D341Med (cell line): ENCODE data around the gene CABLES2.
"Not testable (repeated sequence)": the region's sequence is repeated elsewhere in the genome, so short reads cannot be mapped to it uniquely, and the experiment has no call there.

ENCODE experiments used
- DNase-seq: peaks from one replicate; pipeline ENCODE4 v3.0.0; 2012; ENCODE audit warnings: low spot score

The CABLES2 gene

DNA sequence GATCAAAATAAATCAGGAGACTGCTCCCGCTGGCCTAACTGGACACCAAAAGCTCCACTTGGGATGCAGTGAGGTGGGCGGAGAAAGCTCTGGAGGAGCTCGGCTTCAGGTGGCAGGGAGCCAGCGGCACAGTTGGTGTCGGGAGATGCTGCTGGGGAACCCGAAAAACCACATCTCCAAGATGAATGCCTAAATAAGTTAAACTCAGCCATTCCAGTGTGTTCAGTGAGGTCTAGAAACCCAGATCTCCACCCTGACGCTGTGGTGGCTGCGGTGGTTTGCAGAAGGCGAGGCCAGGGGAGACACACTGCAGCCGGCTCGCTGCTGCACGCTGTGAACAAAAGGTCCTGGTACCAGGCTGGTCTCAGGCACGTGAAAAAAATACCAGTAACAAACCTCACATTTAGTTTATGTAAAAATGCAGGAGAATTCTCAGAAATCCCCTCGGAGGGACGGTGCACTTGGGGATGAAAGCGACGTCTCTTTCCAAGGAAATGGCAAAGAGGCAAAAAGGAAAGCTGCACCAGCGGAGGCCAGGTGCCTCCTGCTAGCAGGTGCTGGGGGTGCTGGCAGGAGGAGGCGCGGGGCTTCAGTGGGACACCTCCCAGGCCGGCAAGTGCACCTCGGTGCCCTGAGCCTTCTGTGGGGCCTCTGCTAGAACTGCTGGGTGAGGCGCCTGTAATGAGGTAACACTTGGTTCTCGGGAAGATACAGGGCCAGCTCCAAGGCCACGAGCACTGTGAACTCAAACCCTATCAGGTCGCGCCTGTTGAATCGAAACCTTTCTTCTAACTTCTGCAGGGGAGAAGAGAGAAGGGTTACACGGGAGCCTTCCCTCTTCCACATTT, 16.5 kb downstream of the CABLES2 start:
- no peak for DNase-seq

DNA sequence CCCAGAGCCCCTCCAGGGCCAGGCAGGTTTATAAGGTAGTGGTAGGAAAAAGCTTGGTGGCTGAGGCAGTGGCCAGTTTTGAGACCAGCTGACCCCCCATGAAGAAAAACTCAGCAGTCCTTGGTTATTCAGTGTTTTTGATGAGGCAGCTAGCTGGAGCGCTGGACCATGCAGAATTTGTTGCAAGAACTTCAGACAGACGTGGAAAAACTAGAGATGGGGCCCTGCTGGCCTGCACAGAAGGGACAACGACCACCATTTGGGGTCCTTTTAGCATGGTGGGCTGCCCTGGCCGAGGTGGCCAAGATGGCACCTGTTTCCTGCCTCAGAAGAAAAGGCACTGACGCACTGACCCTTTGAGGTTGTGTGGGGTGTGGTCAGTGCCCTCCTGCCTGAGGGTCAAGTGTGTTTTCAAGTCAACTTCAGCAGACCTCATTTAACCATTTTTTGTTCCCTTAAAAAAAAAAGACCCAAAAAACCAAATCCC, 17.4 kb downstream of the CABLES2 start:
- DNase-seq, result no peak

DNA sequence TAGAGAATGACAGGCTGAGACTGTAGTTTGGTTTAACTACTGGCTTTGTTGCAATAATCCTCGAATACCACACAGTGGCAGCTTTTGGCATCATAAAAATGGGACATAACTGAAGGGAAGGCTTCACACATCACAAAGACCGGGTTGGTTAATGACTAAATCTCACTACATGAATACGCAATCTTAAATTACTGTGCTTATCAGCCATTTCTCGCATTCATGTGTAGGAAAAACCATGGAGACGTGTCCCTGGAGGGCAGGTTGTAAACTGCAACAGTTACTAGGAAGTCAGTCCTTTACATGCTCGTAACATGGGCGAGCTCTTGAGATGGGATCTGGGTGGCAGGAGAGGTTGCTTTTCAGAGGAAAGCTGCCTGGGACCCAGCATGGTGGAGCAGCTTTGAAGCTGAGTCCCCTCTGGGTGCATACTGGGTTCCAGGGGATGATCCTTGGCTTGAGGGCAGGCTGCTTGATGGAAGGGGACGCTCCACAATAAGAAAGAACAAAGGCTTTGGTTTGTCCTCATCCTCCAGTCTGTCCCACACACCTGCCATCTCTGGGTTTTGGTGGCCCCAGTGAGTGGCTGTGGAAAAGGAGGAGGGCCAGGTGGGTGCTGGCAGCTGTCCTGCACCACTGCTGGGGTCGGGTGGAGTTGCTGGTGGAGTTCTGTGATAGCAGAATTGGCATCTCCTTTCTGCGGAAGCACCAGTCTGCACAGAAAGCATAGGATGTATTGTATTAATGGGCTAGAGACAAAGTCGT, 18.1 kb downstream of the CABLES2 start:
- DNase-seq, result no peak

DNA sequence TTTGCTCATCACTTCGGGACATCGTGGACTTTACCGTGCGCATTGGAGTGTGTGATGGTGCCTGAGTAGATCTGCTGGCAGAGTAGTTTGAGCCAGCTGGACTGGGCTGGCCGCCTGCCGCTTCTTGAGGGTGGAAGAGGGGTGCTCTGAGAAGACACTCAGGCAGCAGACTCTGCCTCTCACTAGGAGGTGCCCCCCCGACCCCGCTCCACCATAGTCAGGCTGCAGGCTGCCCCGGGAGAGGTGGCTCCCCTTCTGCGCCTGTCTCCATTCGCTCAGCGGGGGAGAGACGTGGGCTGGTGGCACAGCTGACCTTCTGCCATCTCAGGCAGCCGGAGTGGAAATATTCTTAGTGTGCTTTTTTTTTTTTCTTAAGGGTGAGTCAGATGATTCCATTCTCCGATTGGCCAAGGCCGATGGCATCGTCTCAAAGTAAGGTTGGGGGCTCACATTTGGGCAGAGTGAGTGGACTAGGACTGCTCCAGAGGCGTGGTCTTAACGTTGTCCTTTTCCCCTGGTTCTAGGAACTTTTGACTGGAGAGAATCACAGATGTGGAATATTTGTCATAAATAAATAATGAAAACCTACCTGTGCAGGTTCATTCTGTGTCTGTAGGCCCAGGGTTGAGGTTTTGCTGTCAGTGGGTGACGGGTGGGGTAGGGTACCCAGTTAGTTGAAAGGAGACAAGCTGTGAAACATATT, 19.0 kb downstream of the CABLES2 start:
- no peak for DNase-seq

DNA sequence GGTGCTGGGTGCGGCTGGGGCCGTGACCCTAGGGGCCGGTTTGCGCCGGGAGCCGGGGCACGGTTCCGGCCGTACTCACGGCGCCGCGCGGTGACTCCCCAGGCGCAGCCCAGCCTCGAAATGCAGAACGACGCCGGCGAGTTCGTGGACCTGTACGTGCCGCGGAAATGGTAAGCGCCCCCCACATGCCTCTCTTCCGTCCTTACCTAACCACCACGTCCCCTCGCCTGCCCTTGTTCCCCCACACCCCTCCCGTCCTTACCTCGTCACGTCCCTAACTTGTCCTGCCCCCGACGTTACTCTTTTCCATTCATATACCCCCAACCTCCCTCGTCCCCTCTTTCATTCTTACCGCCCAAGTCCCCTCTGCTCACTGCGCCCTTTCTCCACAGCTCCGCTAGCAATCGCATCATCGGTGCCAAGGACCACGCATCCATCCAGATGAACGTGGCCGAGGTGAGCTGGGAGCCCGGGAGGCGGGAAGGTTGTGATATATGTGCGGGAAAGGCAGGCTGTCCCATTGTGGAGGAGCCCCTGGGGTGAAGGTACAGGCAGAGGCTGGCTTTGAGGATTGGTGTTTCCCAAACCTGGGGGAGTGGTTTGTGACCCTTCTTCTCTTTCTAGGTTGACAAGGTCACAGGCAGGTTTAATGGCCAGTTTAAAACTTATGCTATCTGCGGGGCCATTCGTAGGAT, 19.7 kb downstream of the CABLES2 start:
- DNase-seq, result no peak

DNA sequence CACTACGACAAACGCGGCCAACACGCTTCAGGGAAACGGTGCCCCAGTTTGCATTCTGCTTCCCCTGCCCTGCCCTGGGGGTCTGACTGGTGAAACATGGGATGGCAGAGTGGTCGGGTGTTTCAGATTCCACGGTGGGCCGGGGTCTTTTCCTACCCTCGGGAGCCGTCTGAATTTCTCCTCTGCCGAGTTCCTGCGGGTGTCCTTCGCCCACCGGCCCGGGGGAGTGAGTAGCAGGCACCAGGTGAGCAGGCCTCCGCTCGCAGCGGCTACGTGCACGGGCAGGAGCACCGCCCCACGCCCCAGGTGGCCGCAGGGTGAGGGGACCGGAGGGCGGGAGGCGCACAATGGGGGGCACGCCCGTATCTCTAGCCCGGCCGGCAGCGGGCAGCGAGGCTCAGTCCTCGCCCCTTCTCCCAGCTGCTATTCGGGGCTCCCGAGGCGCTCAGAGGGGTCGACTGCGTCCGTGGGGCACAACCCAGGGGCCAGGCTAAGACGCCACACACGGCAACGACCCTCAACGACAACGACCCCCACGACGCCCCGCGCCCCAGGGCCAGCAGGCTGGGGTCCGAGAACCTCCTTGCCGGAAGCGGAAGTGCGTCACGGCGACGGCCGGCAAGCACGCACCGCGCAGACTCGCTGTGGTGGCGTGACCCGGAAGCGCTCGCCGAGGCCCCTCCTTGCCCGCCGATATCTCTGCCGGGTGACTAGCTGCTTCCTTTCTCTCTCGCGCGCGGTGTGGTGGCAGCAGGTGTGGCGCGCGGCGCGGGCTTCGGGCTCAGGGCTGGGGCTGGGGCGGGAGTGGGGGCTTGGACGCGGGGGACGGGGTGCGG, 20.5 kb downstream of the CABLES2 start, which contains the start of gene RPS21:
Gene RPS21 (plus strand): TSS at position 721 of the 836 bp plus-strand sequence. CDS start 236 bp downstream, outside the sequence.
- DNase-seq, result peak; percentile 97

DNA sequence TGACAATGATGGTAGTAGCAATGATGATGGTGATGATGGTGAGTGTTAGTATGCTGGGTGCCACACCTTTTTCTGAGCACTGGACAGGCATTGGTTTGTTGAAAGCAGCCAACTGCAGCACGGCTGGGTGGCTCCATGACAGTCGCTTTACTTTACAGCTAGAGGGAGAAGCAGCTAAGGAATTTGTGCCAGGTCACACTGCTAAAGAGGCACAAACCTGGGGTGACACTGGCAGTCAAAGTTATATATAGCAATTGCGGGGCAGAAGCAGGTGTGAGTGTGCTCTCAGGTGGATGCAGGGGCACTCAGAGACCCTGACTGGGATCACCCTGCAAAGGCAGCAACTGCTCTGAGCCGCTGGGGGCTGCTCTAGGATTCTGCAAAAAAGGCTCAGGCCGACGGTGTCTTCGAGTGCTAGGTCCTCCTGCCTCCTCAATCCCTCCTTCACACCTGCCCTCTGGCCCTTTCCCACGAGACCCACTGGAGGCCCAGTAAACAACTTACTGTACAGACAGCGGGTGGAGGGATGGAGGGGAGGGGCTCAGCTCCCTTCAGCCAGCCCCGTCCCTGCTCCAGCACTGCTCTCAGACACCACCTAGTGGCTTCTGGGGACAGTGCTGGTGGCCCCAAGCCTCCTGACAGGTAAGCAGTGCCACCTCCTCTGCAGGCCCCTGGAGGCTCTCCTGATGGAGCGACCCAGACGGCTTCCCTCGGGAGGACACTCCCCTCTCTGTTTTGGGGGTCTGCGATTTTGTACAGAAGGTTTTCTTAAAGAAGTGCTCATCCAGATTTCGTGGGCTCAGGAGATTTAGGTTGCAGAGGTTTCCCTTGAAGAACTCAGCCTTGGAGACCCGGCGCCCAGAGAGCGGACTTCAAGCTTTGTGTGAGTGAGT, 24.5 kb downstream of the CABLES2 start:
- DNase-seq, result peak; percentile 89

DNA sequence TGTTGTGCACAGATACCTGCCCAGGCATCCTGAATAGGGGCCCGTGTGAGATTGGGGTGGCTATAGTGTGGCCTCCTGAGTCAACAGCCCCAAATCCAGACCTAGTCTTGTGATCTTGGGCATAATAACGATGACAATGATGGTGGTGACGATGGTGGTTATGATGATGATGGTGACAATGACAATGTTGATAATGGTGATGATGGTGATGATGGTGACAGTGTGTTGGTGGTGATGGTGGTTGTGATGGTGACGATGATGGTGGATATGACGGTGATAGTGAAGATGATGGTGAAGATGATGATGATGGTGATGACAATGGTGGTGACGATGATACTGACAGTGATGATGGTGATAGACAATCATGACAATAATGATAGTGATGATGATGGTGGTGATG, 25.2 kb downstream of the CABLES2 start:
- no peak for DNase-seq

DNA sequence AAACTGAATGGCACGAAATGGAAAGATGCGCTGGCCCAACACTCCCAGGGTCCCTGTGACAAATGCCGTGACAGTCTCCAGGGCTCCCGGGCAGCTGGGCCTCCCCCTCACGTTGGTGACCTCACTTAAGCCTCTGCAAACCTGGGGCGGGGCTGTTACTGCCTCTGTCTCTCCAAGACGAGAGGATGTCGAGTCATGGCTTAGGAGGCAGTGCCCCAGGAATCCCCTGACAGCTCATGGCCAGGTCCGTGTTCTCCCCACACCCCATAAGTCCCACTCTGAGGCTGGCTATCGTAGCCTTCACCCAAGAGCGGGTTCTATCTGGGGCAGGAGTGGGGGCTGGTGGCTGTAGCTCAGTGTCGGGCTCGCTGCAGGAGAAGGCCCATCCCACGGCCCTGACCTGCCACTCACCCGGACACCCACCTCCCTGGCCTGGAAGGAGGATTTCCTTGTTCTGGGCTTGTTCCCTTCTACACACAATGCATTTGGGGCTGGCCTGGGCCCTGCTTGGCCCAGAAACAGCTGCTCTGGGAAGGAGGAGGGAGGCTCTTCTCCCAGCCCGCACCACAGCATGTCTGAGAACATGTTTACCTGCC, 25.8 kb downstream of the CABLES2 start:
- no peak for DNase-seq

DNA sequence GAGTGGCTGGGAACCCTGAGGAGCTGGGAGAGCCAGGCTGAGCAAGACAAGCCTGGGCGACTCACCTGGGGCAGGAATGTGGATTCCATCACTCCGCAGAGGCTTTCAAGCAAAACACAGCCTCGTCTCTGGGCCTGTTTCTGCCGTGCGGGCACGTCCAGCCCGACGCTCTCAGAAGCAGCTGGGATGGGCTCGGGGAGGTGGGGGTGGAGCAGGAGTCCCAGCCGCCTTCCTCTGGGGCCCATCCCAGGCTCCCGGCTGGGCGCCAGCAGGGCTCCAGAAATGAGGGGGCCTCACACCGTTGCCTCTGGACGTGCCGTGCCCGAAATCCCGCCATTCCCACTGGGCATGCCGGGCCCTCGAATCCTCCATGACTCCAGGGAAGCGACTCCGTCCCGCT, 28.9 kb downstream of the CABLES2 start:
- DNase-seq, result no peak

DNA sequence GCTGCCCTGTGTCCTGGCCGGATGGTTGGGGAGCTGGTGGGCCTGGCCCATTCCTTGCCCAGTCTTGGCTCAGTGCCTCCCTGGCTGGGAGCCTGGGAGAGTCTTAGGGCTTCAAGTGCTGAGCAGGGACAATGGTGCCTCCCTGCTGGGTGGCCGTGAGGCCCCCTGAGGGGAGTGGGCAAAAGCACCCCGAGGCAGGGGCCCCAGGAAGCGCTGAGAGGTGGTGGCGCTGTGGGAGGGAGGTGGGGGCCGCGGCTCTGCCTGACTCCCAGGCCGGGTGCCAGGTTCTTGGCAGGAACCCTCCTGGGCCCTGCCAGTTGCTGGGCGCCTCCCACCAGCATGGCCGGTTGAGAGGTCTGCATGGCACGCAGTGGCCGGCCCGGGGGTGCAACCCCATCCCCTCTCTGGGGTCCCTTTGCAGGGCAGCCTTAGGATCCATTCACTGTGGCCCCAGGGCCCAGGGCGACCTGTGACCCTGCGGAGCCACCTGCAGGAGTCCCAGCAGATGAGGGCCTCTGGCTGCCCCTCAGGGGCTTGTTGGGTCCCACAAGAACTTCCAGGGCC, 29.4 kb downstream of the CABLES2 start:
- DNase-seq, result no peak

DNA sequence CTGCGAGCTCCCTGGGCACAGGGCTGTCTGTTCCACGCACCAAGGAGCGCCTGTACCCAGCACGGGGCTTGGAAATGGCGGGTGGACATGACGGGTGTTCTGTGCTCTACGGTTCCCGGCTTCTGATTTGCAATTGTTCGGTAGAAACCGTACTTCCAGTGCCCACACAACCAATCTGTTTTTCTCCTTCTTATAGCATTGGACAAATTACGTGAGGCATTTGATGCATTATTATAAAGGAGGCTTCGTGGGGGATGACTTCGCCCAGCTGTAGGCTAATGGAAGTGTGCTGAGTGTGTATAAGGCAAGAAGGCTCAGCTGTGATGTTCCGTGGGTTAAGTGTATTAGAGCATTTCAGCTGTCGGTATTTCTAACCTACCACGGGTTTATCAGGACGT, 30.0 kb downstream of the CABLES2 start:
- DNase-seq, result no peak

DNA sequence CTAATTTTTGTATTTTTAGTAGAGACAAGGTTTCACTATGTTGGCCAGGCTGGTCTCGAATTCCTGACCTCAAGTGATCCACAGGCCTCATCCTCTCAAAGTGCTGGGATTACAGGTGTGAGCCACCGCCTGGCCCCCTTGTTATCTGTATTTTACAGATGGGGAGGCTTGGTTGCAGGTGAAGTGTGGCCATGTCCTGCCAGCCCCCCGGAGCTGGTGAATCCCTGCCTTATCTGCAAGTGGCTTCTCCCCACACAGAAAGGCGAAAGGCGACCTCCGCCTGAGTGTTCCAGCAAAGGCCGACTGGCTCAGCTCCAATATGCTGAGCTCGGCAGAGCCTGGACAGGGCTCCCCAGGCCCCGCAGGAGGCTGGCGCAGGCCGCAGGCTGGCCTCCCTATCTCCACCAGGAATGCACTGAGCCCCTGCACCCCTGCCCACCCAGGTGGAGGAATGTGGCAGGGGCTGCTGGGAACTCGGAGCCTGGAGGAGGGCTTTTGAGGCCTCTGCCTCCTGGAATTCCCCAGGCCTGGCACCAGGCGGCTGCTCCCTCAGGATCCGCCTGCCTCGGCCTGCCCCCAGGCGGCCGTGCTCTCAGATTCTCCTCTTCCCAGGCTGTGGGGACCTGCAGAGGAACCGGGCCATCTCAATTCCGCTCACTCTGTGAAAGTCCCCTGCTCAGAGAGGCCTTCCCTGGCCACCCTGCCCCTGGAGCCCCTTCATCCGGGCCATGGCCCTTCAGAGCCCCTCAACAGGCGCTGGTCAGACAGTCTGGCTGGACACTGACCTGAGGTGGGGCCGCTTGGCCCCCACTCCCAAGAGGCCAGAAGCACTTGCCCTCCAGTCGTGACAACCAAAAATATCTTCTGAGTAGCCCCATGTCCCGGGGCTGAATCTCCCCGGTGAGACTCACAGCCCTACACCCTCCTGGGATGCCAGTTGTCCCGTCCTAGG, 30.7 kb downstream of the CABLES2 start:
- no peak for DNase-seq

DNA sequence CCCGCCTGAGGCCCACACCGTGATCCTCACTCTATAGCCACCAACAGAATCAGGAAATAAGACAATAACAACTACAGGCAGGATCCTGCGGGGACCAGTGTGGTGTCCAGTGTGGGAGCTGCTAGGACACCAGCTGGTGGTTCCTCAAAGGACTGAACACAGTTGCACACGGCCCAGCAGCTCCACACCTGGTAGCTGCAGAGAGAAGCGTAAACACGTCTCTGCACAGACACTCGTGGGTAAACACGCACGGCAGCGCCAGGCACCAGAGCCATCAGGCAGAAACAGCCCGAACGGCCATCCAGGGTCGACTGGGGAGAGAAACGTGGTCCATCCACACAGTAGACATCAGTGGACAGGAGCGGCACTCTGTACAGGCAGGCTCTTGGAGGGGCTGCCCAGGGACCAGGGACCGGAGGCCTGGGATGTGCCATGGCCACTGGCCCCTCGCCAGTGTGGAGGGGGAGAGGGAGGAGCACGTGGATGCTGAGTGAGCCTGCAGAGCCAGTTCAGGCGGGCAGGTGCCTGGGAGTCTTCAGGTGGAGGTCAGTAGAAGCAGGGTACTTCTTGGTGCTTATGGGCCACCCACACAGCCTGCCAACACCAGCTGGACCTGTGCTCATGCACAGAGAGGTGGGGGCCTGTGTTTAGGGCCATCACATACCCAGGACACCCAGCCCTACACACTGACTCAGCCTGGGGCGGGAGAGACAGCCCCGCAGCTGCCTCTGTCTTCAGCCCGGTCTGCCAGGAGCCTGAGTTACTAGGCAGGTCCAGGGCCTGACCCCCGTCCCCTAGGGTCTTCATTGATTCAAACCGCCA, 32.5 kb downstream of the CABLES2 start:
- DNase-seq, result no peak

DNA sequence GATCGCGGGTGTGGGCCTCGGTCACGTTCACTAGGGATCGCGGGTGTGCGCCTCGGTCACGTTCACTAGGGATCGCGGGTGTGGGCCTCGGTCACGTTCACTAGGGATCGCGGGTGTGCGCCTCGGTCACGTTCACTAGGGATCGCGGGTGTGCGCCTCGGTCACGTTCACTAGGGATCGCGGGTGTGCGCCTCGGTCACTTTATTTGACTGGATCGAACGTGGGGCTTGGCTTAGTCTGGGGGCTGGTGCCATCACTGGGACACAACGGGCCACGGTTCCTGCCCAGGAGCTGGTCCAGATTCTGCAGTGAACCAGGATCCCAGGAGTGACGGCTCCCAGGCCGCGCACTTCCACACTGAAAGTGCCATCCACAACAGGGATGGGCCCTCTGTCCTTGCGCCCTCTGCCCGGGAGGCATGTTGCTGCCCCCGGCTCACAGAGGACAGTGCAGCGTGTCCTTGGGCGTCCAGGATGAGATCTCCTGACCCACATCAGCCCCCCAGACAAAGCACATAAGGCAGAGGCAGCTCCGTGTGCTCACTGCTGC, 33.4 kb downstream of the CABLES2 start:
- DNase-seq, result not testable (repeated sequence)
